Pancreas (tissue), 10 donors: ENCODE measurements around the gene DROSHA. TPM values are rescaled to one million over a fixed set of nuclear protein-coding genes. Genes with fewer than 3 reads are reported as not detected.
A peak's percentile ranks its signal among the peaks of the same experiment; 100 is the strongest.

ENCODE experiments used
- ATAC-seq, 4 donors: fragments of 200-7000 bp; cut with Tn5 transposase; one replicate each; pipeline versions ENCODE4 v1.8.0 to v1.9.1; 2020; ENCODE audit warnings: mild to moderate bottlenecking in 4 of 4, moderate library complexity in 4 of 4
- DNase-seq, 6 donors: peaks; one replicate each; pipeline ENCODE4 v3.0.0-alpha.2; 2020
- FAIRE-seq: peaks from 2 replicates; lab custom pipeline; 2012; peaks lifted over from hg19 to GRCh38; lab: Jason Lieb, UNC
- H3K27ac ChIP-seq, 4 donors: fragments of 200-600 bp; sonication (generic); 1 replicate in 3 of 4; 2 replicates in 1 of 4; pipeline versions ENCODE4 v1.5.0 to v1.8.0; 2020
- H3K27me3 ChIP-seq, 4 donors: fragments of 200-600 bp; one replicate each; pipeline ENCODE4 v1.8.0; 2021
- H3K36me3 ChIP-seq, 3 donors: fragments of 200-600 bp; sonication (generic) in 1 of 3; one replicate each; pipeline versions ENCODE4 v1.5.0 to v1.8.0; 2020 to 2021
- H3K4me1 ChIP-seq, 3 donors: fragments of 200-600 bp; one replicate each; pipeline ENCODE4 v1.8.0; 2021
- H3K4me3 ChIP-seq, 4 donors: fragments of 200-600 bp; sonication (generic) in 2 of 4; one replicate each; pipeline versions ENCODE4 v1.5.0 to v1.8.0; 2020 to 2021
- H3K9me3 ChIP-seq, 4 donors: fragments of 200-600 bp; one replicate each; pipeline ENCODE4 v1.8.0; 2021
- WGBS, 2 donors: extraction: QIAGEN DNeasy Blood & Tissue Kit; methylation state at CpG; one replicate each; pipeline ENCODE4 v1.1.7; 2013; 5-methylcytosine and 5-hydroxymethylcytosine counted together
- intact Hi-C, 3 donors: fragments of 100-400 bp; cut with DNase I; formaldehyde crosslinking; loops; one replicate each; pipeline versions ENCODE4 v1.11.1 to v1.14.2; 2022
- polyA plus RNA-seq, 2 donors: library from polyadenylated mRNA; stranded (reverse); fragments of 200-250 nt; gene quantifications; one replicate each; pipeline ENCODE4 v1.2.3, GENCODE V29; 2013
- total RNA-seq, 6 donors: library from RNA; stranded (reverse); fragmentation: NEBNext Ultra II Directional in 4 of 6; extraction: Animal tissue kit (Norgen Biotek cat#: 25700) in 4 of 6; gene quantifications; one replicate each; pipeline versions ENCODE4 v1.2.1 to v1.2.4, GENCODE V29; 2021 to 2023
- TF ChIP-seq, protein P1 (sequence below), 4 donors: fragments of 200-600 bp; sonication (generic) in 3 of 4; IDR thresholded peaks; one replicate each; pipeline versions ENCODE4 v1.5.0 to v1.8.0; 2021; ENCODE audit warnings: antibody characterized with exemption in 4 of 4
- donor health status: healthy with polysubstance abuse.
- donor health status: DM: no; HTN: no; CAD: no; lungs with moderate emphysema.
- donor health status: DM: no; HTN: no; CAD: no.
- donor health status: control.
- donor health status: control.
- donor health status: Bipolar disorder and iron deficiency.
- donor health status: DM: yes; HTN: yes; CAD: no.
- donor health status: DM: no; HTN: no; CAD: no.
- donor health status: DM: no; HTN: no; CAD: no.
- donor health status: DM: yes; HTN: yes; CAD: no.

DROSHA gene
- total and polyA plus RNA-seq, 8 donors: 19.0 to 79.0 (median 28.0) TPM

DNA sequence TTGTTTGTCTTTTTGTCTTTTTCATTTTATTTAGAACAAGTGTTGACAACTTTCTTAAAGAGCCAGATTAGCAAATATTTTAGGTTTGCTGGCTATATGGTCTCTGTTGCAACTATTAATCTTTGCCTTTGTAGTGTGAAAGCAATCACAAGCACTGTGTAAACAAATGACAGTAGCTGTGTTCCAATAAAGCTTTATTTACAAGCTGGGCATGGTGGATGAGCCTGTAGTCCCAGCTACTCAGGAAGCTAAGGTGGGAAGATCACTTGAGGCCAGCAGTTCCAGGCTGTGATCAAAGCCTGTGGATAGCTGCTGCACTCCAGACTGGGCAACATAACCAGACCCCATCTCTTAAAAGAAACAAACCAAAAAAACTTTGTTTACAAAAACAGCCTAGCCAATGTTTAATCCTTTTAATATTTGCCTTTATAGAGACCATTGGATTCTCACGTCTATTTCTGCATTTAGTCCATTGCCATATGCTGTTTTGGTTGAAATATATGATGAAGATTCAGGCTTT is 2.7 kb upstream of the DROSHA start:
- Histone ChIP-seq H3K27me3 (no peaks in the 10 kb centered on the region), H3K4me3 (no peak overlapping the region), H3K36me3 (peaks cover 0 to 31% (median 5%) of the 10 kb centered on the region in 3 donors), H3K27ac (no peak overlapping the region), H3K9me3 (no peaks in the 10 kb centered on the region), H3K4me1 (peaks cover 4 to 11% (median 6%) of the 10 kb centered on the region in 3 donors)
- ATAC-seq (no peak), FAIRE-seq (no peak), DNase-seq (no peak)
- TF ChIP-seq, protein P1, sequence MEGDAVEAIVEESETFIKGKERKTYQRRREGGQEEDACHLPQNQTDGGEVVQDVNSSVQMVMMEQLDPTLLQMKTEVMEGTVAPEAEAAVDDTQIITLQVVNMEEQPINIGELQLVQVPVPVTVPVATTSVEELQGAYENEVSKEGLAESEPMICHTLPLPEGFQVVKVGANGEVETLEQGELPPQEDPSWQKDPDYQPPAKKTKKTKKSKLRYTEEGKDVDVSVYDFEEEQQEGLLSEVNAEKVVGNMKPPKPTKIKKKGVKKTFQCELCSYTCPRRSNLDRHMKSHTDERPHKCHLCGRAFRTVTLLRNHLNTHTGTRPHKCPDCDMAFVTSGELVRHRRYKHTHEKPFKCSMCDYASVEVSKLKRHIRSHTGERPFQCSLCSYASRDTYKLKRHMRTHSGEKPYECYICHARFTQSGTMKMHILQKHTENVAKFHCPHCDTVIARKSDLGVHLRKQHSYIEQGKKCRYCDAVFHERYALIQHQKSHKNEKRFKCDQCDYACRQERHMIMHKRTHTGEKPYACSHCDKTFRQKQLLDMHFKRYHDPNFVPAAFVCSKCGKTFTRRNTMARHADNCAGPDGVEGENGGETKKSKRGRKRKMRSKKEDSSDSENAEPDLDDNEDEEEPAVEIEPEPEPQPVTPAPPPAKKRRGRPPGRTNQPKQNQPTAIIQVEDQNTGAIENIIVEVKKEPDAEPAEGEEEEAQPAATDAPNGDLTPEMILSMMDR (IDR thresholded peaks at IDR 0.05): no peak
- intact Hi-C loops: no loop called here
- 79 to 82% methylated on average over 1 of the region's 1 CpG for WGBS, 2 donors

DNA sequence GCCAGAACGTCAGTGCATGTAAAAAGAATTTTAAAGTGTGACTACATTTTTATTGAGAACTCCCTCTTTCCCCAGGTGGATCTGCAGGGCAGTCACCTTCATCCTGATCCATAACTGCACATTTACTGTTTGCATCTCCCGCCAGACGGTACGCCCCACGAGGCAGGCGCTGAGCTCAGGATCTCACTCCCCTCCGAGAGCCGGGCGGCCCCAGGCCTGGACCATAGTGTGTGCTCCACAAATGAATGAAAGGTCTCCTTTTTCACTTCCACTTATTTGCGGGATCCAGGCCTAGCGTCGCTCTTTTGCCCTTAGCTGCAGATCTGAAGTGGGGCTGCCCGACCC is 378 bp downstream of the DROSHA start:
- peak; percentile 39 to 67 (median 54) for ATAC-seq
- H3K27ac ChIP-seq: peak overlapping the region in 3 of 4 donors; percentile 30 to 59 (median 55)

DNA sequence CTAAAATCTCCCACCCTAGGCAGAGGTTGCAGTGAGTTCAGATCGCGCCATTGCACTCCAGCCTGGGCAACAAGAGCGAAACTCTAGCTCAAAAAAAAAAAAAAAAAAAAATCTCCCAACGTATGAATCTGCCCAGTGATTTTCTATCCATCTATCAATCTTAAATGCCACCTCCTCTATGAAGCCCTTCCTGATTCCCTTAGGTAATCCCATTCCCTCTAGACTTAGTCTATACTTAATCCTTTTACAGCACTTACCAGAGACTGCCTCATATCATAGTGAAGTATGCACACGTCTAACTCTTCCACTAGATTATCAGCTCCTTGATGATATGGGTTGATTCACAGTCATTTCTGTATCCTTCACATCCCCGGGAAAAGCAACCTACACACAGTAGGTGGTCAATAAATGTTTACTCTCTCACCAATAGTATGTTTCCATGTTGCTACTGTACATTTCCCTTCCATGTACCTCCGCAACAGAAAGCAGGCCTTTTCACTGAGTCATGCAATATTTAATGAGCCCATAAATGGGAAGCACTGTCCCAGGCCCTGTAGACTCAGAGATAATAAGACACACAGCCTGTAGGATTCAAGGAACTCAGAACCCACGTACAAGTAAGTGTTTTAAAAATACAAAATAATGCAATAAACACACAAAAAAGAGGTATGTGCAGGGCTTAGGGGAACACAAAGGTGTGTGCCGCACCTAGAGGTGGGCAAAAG is 1.2 kb downstream of the DROSHA start:
- peaks cover 4 to 11% (median 6%) of the 10 kb centered on the region in 3 donors for H3K4me1 ChIP-seq

More for the DNA sequence above, 378 bp downstream of the DROSHA start:
- FAIRE-seq (no peak), DNase-seq (peak in 3 of 6 donors; percentile 27 to 61 (median 32))
- Histone ChIP-seq H3K4me1 (peaks cover 4 to 11% (median 6%) of the 10 kb centered on the region in 3 donors), H3K36me3 (peaks cover 0 to 6% (median 6%) of the 10 kb centered on the region in 3 donors), H3K4me3 (peak overlapping the region; percentile 58 to 83 (median 68)), H3K27me3 (no peaks in the 10 kb centered on the region), H3K9me3 (no peaks in the 10 kb centered on the region)
- WGBS, 2 donors: 0 to 1% methylated on average over 13 of the region's 13 CpGs
- TF ChIP-seq, protein P1 (IDR thresholded peaks at IDR 0.05): no peak
- intact Hi-C loops: no loop called here

DNA sequence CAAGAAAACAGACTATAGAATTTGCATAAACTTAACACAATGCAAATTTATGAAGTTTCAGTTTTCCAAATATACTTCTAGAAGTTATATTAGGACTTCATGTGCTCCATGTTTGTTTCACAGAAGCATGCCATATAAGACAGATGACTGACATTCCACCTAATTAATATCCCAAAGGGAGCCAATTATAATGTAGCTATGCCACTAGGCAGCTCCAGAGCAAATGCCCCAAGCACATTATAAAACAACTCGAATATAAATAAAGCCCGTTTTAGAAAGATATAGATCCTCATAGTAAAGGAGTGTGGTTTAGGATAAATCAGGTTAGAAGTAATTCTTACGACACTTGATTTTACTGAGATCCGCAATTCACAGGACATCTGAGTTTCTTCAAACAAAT is 8.9 kb downstream of the DROSHA start:
- H3K36me3 ChIP-seq: peaks cover 0 to 19% (median 9%) of the 10 kb centered on the region in 3 donors
- no peaks in the 10 kb centered on the region for H3K27me3 ChIP-seq
- no peak overlapping the region for H3K4me3 ChIP-seq
- DNase-seq (no peak), ATAC-seq (no peak), FAIRE-seq (no peak)
- H3K27ac ChIP-seq: no peak overlapping the region
- no peaks in the 10 kb centered on the region for H3K4me1 ChIP-seq
- 96 to 97% methylated on average over 4 of the region's 4 CpGs for WGBS, 2 donors
- intact Hi-C loops: no loop called here
- TF ChIP-seq, protein P1 (IDR thresholded peaks at IDR 0.05): no peak
- no peaks in the 10 kb centered on the region for H3K9me3 ChIP-seq

More for the DNA sequence above, 1.2 kb downstream of the DROSHA start:
- Histone ChIP-seq H3K27ac (no peak overlapping the region), H3K36me3 (peaks cover 0 to 9% (median 4%) of the 10 kb centered on the region in 3 donors), H3K27me3 (no peaks in the 10 kb centered on the region), H3K9me3 (no peaks in the 10 kb centered on the region), H3K4me3 (peak overlapping the region in 3 of 4 donors; percentile 58 to 73 (median 63))
- no peak for ATAC-seq
- no peak for FAIRE-seq
- intact Hi-C loops: no loop called here
- DNase-seq: no peak
- WGBS, 2 donors: 68 to 71% methylated on average over 9 of the region's 9 CpGs
- TF ChIP-seq, protein P1 (IDR thresholded peaks at IDR 0.05): no peak

DNA sequence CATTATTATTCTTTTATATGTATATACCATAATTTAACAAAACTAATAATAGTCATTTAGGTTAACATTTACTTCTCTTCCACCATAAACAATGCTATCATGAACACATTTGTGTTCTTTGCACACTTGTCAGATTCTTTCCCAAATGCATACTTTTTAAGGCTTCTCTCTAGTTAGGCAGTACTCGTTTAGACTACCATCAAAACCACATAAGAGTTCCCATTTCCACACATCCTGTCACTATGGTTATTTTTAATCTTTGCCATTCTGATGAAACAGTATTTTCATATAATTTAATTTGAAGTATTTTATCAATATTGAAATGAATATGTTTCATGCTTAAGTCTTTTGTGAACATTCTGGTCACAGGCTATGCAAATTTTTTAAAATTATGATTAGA is 15.1 kb downstream of the DROSHA start:
- DNase-seq: no peak
- Histone ChIP-seq H3K27me3 (no peaks in the 10 kb centered on the region), H3K9me3 (no peaks in the 10 kb centered on the region), H3K27ac (no peak overlapping the region), H3K4me1 (no peaks in the 10 kb centered on the region), H3K4me3 (no peak overlapping the region), H3K36me3 (peaks cover 0 to 40% (median 14%) of the 10 kb centered on the region in 3 donors)
- WGBS, 2 donors: 67 to 70% methylated on average over 1 of the region's 1 CpG
- FAIRE-seq: no peak
- intact Hi-C loops: no loop called here
- ATAC-seq: no peak
- TF ChIP-seq, protein P1 (IDR thresholded peaks at IDR 0.05): no peak
